Urothelium cell line (cell line): ENCODE results near the gene CLC.

Experiments used
- DNase-seq: peaks from one replicate; pipeline ENCODE4 v3.0.0; 2011; ENCODE audit warnings: low spot score, mixed read lengths
- FAIRE-seq: peaks from 2 replicates; lab custom pipeline; 2011; peaks lifted over from hg19 to GRCh38; lab: Jason Lieb, UNC

The CLC gene

GRCh38 chr19:39681416-39681815 is 56.4 kb downstream of the CLC start:
- FAIRE-seq (no peak), DNase-seq (no peak)
